ENCODE data around the gene GSG1L.

- TF ChIP-seq, protein P1, sequence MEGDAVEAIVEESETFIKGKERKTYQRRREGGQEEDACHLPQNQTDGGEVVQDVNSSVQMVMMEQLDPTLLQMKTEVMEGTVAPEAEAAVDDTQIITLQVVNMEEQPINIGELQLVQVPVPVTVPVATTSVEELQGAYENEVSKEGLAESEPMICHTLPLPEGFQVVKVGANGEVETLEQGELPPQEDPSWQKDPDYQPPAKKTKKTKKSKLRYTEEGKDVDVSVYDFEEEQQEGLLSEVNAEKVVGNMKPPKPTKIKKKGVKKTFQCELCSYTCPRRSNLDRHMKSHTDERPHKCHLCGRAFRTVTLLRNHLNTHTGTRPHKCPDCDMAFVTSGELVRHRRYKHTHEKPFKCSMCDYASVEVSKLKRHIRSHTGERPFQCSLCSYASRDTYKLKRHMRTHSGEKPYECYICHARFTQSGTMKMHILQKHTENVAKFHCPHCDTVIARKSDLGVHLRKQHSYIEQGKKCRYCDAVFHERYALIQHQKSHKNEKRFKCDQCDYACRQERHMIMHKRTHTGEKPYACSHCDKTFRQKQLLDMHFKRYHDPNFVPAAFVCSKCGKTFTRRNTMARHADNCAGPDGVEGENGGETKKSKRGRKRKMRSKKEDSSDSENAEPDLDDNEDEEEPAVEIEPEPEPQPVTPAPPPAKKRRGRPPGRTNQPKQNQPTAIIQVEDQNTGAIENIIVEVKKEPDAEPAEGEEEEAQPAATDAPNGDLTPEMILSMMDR (conservative IDR thresholded peaks at IDR 0.05) = no peak
- TF ChIP-seq EZH2 (IDR thresholded peaks at IDR 0.05; ENCODE audit: low read depth) = no peak
Measured at GRCh38 chr16:27922433-27922832, 141.1 kb downstream of the GSG1L start.

Data from PC-9 (cell line).